Ovary (tissue), 3 donors: Measurements from ENCODE around the gene WWOX.

Source experiments
- POLR2A ChIP-seq: fragments of 450-650 bp; IDR thresholded peaks from one replicate; pipeline ENCODE4 v1.6.1; 2017; ENCODE audit warnings: antibody characterized with exemption, mild to moderate bottlenecking, moderate library complexity
- TF ChIP-seq, protein P1 (sequence below), 3 donors: fragments of 450-650 bp in 2 of 3; fragments of 200-600 bp in 1 of 3; IDR thresholded peaks; one replicate each; pipeline versions ENCODE4 v1.5.1 to v1.8.0; 2016 to 2022; ENCODE audit warnings: antibody characterized with exemption in 3 of 3, mild to moderate bottlenecking in 1 of 3
- donor health status: DM: no; HTN: no; CAD: no.

DNA sequence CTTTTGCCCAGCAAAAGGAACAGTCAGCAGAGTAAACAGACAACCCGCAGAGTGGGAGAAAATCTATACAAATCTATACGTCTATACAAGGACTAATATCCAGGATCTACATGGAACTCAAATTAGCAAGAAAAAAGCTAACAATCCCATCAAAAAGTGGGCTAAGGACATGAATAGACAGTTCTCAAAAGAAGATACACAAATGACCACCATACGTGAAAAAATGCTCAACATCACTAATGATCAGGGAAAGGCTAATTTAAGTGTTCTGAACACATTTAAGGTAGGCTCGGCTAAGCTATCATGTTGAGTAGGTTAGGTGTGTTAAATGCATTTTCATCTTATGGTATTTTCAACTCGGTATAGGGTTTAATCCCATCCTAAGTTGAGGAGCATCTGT, 598.0 kb downstream of the WWOX start:
- TF ChIP-seq POLR2A, result no peak
- TF ChIP-seq, protein P1, sequence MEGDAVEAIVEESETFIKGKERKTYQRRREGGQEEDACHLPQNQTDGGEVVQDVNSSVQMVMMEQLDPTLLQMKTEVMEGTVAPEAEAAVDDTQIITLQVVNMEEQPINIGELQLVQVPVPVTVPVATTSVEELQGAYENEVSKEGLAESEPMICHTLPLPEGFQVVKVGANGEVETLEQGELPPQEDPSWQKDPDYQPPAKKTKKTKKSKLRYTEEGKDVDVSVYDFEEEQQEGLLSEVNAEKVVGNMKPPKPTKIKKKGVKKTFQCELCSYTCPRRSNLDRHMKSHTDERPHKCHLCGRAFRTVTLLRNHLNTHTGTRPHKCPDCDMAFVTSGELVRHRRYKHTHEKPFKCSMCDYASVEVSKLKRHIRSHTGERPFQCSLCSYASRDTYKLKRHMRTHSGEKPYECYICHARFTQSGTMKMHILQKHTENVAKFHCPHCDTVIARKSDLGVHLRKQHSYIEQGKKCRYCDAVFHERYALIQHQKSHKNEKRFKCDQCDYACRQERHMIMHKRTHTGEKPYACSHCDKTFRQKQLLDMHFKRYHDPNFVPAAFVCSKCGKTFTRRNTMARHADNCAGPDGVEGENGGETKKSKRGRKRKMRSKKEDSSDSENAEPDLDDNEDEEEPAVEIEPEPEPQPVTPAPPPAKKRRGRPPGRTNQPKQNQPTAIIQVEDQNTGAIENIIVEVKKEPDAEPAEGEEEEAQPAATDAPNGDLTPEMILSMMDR (IDR thresholded peaks at IDR 0.05), result no peak
